ENCODE results near the gene KCNK16.
A peak's percentile ranks its signal among the peaks of the same experiment; 100 is the strongest.

KCNK16 gene

DNA sequence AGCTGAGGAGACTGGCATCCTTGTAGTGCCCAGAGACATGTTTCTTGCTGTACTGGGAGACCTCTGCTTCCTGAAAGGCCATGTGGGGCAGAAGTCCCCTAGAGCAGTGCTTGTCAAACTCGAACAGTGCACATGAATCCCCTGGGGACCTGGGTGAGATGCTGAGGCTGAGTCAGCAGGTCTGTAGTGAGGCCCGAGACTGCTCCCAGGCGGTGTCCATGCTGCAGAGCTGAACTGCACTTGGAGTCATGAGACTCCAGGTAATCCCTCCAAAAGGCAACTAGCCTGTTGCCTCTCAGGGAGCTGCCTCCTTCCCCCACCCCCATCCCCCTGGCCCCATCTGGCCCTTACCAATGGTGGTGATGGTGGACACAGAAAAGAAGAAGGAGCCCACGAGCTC lies 12.0 kb downstream of the KCNK16 start:
- DNase-seq (ENCODE audit: low read depth, low spot score): no peak
- no peak overlapping the region for H3K4me3 ChIP-seq (ENCODE audit: low read depth, low read length)
- TF ChIP-seq, protein P1, sequence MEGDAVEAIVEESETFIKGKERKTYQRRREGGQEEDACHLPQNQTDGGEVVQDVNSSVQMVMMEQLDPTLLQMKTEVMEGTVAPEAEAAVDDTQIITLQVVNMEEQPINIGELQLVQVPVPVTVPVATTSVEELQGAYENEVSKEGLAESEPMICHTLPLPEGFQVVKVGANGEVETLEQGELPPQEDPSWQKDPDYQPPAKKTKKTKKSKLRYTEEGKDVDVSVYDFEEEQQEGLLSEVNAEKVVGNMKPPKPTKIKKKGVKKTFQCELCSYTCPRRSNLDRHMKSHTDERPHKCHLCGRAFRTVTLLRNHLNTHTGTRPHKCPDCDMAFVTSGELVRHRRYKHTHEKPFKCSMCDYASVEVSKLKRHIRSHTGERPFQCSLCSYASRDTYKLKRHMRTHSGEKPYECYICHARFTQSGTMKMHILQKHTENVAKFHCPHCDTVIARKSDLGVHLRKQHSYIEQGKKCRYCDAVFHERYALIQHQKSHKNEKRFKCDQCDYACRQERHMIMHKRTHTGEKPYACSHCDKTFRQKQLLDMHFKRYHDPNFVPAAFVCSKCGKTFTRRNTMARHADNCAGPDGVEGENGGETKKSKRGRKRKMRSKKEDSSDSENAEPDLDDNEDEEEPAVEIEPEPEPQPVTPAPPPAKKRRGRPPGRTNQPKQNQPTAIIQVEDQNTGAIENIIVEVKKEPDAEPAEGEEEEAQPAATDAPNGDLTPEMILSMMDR (IDR thresholded peaks at IDR 0.05; ENCODE audit: insufficient read depth, low read length, missing control alignments): no peak
- ChIA-PET CTCF (interaction anchor here (0.7 to 2.7 kb wide), 13 partner anchors 8 to 438 kb away, joined by 3 to 25 read pairs (median 5); no protein-coding TSS in a partner anchor), POLR2A (no interaction called here)

DNA sequence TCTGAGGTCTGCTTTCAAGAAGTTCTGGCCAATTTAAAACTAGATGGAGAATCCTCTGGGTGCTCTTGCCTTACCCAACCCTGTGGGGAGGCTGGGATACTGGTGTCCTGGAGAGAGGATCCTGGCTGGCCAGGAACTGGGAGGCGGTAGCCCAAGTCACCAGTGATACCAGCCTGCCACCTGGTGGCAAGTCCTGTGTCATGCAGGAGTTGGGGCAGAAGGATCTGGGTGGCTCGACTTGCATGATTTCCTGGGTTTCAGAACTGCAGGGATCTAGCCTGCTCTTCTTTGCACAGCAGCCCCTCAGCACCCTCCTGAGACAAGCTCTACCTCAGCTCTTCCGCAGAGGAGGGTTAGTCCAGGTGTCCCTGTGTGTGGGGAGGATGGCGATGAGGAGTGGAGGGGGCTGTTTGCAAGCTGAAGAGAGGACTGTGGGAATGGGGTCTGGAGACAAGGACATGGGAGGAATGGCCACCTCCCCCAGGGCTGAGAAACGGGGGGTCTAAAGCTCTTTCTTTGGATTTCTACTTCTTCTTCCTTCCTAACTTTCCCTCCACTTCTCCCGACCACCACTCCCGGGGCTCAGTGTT lies 12.5 kb downstream of the KCNK16 start:
- TF ChIP-seq, protein P1 (IDR thresholded peaks at IDR 0.05; ENCODE audit: insufficient read depth, low read length, missing control alignments): peak; percentile 93
- H3K4me3 ChIP-seq (ENCODE audit: low read depth, low read length): no peak overlapping the region
- CTCF ChIA-PET: interaction anchor here (0.7 to 2.7 kb wide), 16 partner anchors 7 to 494 kb away, joined by 3 to 25 read pairs (median 4); no protein-coding TSS in a partner anchor
- DNase-seq (ENCODE audit: low read depth, low spot score): peak; percentile 17
- POLR2A ChIA-PET: no interaction called here

DNA sequence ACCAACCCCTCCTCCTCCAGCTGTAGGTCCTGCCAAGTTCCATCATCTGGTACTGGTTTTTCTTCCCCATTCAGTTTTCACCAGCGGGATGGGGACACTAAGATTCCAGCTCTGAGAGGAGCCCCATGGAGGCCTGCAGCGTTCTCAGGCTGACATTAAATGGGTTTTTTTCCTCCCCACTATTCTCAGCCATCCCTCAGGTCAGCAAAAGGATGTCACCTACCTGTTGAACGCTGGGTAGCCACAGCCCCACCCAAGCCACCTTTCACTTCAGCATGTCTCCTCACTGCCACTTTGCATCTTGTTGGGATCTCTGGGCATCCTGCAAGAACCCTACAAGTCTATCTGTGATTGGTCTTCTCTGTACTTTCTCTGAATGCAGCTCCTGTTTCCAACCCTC lies 15.0 kb downstream of the KCNK16 start:
- ChIA-PET POLR2A (no interaction called here), CTCF (interaction anchor here (0.8 to 8.7 kb wide), 5 partner anchors 10 to 435 kb away, joined by 3 to 107 read pairs (median 4); no protein-coding TSS in a partner anchor)
- TF ChIP-seq, protein P1 (IDR thresholded peaks at IDR 0.05; ENCODE audit: insufficient read depth, low read length, missing control alignments): no peak
- DNase-seq (ENCODE audit: low read depth, low spot score): no peak
- H3K4me3 ChIP-seq (ENCODE audit: low read depth, low read length): no peak overlapping the region

DNA sequence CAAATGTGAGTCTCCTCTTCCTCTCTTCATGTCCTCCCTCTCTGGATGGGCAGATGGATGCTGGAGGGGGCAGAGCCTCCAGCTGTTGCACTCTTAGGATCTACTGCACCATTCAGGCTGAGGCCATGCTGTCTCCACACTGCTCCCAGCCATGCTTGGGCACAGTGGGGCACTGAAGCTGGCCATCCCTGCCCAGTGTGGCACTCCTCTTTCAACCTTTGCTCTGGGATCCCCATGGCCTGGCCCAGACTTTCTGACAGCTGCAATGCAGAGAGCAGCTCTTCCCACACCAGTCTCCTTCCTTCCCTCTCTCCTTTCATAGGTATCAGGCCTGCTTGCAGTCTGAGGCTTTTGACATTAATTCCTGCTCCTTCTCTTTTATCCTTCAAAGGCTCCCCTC lies 17.6 kb downstream of the KCNK16 start:
- ChIA-PET CTCF (interaction anchor here (1.0 to 8.7 kb wide), 9 partner anchors 9 to 433 kb away, joined by 3 to 107 read pairs (median 6); no protein-coding TSS in a partner anchor), POLR2A (no interaction called here)
- DNase-seq (ENCODE audit: low read depth, low spot score): no peak
- H3K4me3 ChIP-seq (ENCODE audit: low read depth, low read length): no peak overlapping the region
- TF ChIP-seq, protein P1 (IDR thresholded peaks at IDR 0.05; ENCODE audit: insufficient read depth, low read length, missing control alignments): no peak

DNA sequence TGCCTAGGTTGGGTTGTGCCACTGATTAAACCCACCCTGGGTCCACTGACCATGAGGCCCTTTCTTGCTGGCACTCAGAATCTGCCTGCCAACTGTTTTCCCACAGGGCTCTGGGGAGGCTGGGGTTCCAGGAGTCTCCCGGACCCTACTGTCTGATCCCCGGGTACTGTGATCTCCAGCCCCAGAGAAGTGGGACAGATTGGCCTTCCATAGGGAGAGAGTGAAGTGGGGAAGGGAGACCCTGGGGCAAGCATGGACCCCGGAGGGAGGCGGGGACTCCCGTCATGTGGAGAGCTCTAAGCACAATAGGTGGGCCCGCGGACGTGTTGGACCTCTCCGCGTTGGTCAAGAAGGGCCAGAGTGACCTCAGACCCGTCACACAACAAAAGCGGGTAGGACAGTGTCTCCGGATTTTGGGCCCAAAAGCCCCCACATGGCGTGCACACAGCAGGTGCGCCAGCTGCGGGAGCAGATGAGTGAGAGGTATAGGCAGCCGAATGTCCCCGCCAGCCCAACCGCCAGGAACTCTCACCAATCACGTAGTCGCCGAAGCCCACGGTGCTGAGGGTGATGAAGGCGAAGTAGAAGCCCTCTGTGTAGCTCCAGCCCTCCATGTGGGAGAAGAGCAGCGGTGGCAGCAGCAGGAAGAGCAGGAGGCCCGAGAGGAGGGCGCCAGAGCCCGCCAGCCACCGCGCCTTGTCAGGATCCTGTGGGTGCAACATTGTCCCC lies 18.9 kb downstream of the KCNK16 start:
- ChIA-PET POLR2A (no interaction called here), CTCF (interaction anchor here (1.0 to 8.7 kb wide), 14 partner anchors 12 to 432 kb away, joined by 3 to 107 read pairs (median 6); no protein-coding TSS in a partner anchor)
- TF ChIP-seq, protein P1 (IDR thresholded peaks at IDR 0.05; ENCODE audit: insufficient read depth, low read length, missing control alignments): no peak
- no peak overlapping the region for H3K4me3 ChIP-seq (ENCODE audit: low read depth, low read length)
- DNase-seq (ENCODE audit: low read depth, low spot score): no peak

Data from AG04449 (cell line).